Right atrium auricular region (tissue), 2 donors: ENCODE measurements around the gene ATF7IP2. TPM values are rescaled to one million over a fixed set of nuclear protein-coding genes. Genes with fewer than 3 reads are reported as not detected.

Experiments used
- DNase-seq: peaks from one replicate; pipeline ENCODE4 v3.0.0-alpha.2; 2019; ENCODE audit warnings: low spot score
- H3K27ac ChIP-seq, 2 donors: fragments of 200-600 bp; sonication (generic); 1 replicate in 1 of 2; 2 replicates in 1 of 2; pipeline ENCODE4 v1.5.1; 2016 to 2019
- H3K27me3 ChIP-seq, 2 donors: fragments of 200-600 bp; sonication (generic); one replicate each; pipeline versions ENCODE4 v1.5.1 to v1.6.0; 2017 to 2019
- H3K36me3 ChIP-seq: fragments of 200-600 bp; sonication (generic); one replicate; pipeline ENCODE4 v1.5.1; 2016
- H3K4me1 ChIP-seq, 2 donors: fragments of 200-600 bp; sonication (generic); one replicate each; pipeline versions ENCODE4 v1.5.1 to v1.6.0; 2017 to 2019
- H3K4me3 ChIP-seq, 2 donors: fragments of 200-600 bp; sonication (generic); 1 replicate in 1 of 2; 2 replicates in 1 of 2; pipeline ENCODE4 v1.5.1; 2017 to 2019; ENCODE audit warnings: mild to moderate bottlenecking in 1 of 2, moderate library complexity in 1 of 2
- H3K9me3 ChIP-seq, 2 donors: fragments of 200-600 bp; sonication (generic); one replicate each; pipeline ENCODE4 v1.5.1; 2019
- CTCF ChIP-seq, 2 donors: fragments of 200-600 bp; sonication (generic); IDR thresholded peaks; one replicate each; pipeline ENCODE4 v1.5.1; 2019; ENCODE audit warnings: antibody characterized with exemption in 2 of 2
- total RNA-seq, 2 donors: library from RNA; depleted of rRNA; stranded (reverse); fragments of >200 nt; gene quantifications; one replicate each; pipeline ENCODE4 v1.1.0, GENCODE V29; 2016

ATF7IP2 gene
- total RNA-seq, 2 donors from 2014 or later: 22.6 to 32.7 TPM

- H3K9me3 ChIP-seq: no peaks in the 10 kb centered on the region
- no peak for DNase-seq
- H3K4me3 ChIP-seq: no peak overlapping the region
- H3K27me3 ChIP-seq: no peaks in the 10 kb centered on the region
- no peak for TF ChIP-seq CTCF (IDR thresholded peaks at IDR 0.05)
- peaks cover 64% of the 10 kb centered on the region for H3K36me3 ChIP-seq
- no peaks in the 10 kb centered on the region for H3K4me1 ChIP-seq
- peak overlapping the region; percentile 43 to 70 for H3K27ac ChIP-seq
Measured at GRCh38 chr16:10530685-10531084, 144.8 kb downstream of the ATF7IP2 start.

- H3K27ac ChIP-seq: no peak overlapping the region
Measured at GRCh38 chr16:10531582-10531981, 145.7 kb downstream of the ATF7IP2 start.

More at GRCh38 chr16:10531582-10531981, 145.7 kb downstream of the ATF7IP2 start:
- Histone ChIP-seq H3K9me3 (no peaks in the 10 kb centered on the region), H3K4me3 (no peak overlapping the region), H3K36me3 (peaks cover 67% of the 10 kb centered on the region), H3K27me3 (no peaks in the 10 kb centered on the region), H3K4me1 (no peaks in the 10 kb centered on the region)
- no peak for DNase-seq
- TF ChIP-seq CTCF (IDR thresholded peaks at IDR 0.05): no peak

Other genes with a start within 250 kb of the ATF7IP2 start
- 1 to 10 TPM; 3.8 to 7.4 TPM for gene GRIN2A, start 203.6 kb upstream of the ATF7IP2 start, total RNA-seq
- 10 to 100 TPM; 40.3 to 66.8 TPM for gene EMP2, start 194.5 kb downstream of the ATF7IP2 start, total RNA-seq